GM12873 (cell line): ENCODE data around the gene WASL.

Experiments used
- CTCF ChIP-seq: IDR thresholded peaks from 2 replicates; pipeline ENCODE4 v1.5.1; 2012; ENCODE audit warnings: low read depth, mild to moderate bottlenecking, moderate library complexity, low read length, control low read depth; ENCODE audit not compliant: insufficient read depth; ENCODE audit errors: missing control alignments

Gene WASL

GRCh38 chr7:123763191-123763661 lies 14.4 kb upstream of the WASL start:
- no peak for TF ChIP-seq CTCF

GRCh38 chr7:123761729-123762128 lies 12.9 kb upstream of the WASL start:
- TF ChIP-seq CTCF: no peak

- no peak for TF ChIP-seq CTCF
Measured at GRCh38 chr7:123757095-123757494, 8.3 kb upstream of the WASL start.

GRCh38 chr7:123755338-123755737 lies 6.5 kb upstream of the WASL start:
- no peak for TF ChIP-seq CTCF

- TF ChIP-seq CTCF: no peak
Measured at GRCh38 chr7:123754271-123754871, 5.6 kb upstream of the WASL start.

- no peak for TF ChIP-seq CTCF
Measured at GRCh38 chr7:123752534-123752933, 3.7 kb upstream of the WASL start.

- TF ChIP-seq CTCF: no peak
Measured at GRCh38 chr7:123751821-123752220, 3.0 kb upstream of the WASL start.
